ELR (cell line): ENCODE results near the gene IMPA2.

Experiments used
- DNase-seq: peaks from one replicate; pipeline ENCODE4 v3.0.0-alpha.2; 2015; ENCODE audit warnings: low read depth

The IMPA2 gene

DNA sequence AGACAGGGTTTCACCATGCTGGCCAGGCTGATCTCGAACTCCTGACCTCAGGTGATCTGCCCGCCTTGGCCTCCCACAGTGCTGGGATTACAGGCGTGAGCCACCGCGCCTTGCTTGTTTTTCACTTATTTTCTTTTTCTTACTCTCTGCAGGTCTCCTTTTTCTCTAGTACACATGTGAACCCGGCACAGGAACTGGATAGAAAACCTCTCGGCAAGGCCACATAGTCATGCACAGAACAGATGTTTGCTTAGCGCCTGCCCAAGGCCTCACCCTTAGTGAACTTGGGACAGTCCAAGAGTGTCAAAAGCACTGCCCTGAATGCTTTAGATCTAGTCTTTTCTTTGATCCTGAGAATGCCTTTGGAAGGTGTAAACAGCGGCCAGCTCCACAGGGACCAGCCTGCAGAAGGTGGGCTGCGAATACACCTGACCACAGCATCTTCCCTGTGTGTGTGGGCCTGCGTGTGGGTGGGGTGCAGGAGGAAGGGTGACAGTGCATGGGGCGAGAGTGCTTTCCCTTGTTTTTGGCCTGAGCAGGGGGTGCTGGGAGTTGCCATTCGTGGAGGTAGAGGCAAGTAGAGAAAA, 27.0 kb downstream of the IMPA2 start:
- no peak for DNase-seq

DNA sequence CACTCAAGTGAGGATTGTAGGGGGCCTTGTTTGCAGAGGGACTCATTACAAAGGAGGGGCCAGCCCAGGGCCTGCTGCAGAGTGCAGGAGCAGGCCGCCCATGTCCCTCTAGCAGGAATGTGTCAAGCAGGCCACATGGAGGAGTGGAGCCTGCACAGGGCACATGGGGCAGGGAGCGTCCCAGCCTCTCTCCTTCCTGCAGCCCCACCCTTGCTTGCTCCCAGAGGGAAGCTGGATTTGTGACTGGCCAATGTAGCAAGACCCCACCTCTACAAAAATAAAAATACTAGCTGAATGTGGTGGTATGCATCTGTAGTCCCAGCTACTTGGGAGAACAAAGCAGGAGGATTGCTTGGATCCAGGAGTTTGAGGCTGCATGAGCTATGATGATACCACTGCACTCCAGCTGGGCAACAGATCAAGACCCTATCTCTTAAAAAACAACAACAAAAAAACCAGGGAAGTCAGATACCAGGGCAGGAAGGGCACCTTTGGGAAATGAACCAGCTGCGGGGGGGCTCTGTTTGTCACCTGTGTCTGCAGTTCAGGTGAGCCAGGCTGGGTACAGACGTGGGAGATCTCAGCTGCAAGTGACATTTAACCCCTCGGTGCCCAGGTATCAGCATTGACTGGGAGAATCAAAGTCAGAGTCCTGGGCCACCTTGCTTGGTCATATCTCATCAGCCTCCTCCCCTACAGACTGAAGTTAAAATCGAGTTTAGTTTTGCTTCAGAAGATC, 27.7 kb downstream of the IMPA2 start:
- DNase-seq = no peak

- no peak for DNase-seq
These were observed 28.4 kb downstream of the IMPA2 start for GRCh38 chr18:12009581-12010140.

DNA sequence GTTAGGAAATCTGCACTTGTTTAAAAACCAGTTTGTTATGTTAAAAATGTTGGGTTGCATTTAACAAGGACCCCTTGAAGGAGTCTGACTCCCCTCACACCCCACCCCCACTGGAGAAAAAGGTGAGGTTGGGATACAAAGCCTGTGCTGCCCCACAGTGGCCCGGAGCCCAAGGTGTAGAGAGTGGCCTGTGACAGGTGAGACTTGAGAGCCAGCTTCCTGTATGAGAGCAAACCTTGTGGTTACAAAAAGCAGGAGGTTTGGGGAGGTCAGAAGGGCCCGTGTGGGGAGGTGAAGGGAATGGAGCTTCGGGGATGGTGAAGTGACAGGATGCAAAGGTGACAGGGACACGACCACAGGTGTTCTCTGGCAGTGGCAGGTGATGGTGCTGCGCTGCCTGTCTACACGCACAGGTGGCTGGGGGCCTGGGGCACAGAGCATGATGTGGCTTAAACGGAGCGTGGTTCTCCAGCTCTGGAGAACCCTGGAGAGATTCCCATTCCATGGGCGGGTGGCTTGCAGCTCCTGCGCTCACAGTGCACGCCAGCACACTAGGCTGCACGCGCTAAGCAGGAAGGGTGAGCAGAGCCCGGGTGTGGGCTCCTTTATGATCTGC, 29.0 kb downstream of the IMPA2 start:
- no peak for DNase-seq

DNA sequence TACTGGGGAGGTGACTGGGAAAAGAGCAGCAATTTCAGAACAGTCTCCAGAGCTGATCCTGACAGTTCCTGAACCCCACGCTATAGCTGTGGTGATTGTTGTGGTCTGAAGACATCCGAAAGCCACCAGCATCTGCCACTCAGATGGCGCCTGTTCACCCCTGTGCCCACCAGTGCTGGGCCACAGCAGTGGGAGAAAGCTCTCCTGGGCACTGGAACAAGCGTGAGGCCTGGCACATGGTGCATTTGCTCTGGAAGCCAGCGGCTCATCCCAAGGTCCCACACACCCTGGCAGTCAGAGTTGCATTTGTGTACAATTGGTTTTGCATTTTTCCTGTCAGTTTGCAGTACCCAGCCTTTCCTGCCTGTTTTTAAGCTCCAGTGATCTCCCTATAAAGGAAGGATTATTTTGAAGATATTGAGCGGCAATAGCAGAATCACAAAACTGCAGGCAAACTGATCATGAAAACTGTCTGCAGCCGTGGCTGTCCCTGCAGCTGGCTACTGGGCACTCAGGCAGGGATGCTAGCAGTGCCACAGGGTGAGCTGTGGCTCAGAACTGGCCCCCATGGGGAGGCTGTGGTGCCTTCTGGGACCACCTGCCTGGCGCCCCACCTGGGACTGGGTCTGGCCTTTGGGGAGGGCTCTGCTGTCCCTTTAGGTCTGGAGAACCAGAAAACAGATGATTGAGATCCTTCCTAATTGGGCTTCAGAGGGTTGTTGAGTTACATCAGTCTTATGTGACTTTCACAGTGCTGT, 30.1 kb downstream of the IMPA2 start:
- DNase-seq = no peak

DNA sequence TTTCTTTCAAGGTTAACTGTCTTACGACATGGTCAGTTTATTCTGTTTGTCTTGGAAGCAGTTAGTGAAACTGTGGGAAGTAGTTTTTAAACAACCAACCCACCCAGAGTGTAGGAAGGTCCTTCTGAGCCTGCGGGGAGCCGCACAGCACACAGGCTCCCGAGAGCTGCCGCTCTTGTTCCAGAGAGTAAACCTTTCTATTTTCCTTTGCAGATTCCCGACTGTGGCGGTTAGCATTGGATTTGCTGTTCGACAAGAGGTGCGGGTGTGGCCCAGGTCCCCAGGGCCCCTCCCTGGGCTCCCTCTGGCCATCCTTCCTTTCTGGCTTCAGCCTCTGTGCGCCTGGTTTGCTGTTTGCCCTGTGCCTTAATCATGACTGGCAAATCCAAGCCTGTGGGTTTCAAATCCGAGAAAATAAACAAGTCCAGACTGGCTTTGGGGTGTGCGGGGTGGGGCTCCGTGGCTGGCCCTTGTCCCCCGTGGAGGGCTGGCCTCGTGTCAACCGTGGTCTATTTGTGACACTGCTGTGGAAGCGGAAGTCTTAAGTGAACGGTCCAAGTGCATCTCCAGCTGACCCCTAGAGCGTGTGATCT, 30.7 kb downstream of the IMPA2 start:
- no peak for DNase-seq

DNA sequence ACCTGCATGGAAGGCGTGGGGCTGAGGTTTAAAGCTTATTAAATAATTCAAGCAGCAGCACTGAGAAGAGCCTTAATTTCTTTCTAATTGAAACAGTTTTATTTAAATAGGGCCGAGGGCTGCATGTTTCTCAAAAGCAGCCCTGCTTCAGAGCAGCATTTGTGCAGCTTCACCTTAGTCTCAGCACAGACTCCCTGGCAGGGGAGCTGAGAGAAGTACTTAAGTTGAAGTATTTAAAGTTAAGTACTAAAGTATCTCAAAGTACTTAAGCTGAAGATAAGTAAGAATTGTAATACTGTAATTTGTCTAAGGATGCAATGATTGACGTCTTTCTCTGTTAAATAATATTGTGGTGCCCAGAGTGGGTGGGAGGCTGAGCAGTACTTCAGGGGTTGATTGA, 31.4 kb downstream of the IMPA2 start:
- no peak for DNase-seq

- no peak for DNase-seq
These were observed 32.0 kb downstream of the IMPA2 start for GRCh38 chr18:12013186-12013916.

- no peak for DNase-seq
These were observed 32.8 kb downstream of the IMPA2 start for GRCh38 chr18:12014086-12014485.

DNA sequence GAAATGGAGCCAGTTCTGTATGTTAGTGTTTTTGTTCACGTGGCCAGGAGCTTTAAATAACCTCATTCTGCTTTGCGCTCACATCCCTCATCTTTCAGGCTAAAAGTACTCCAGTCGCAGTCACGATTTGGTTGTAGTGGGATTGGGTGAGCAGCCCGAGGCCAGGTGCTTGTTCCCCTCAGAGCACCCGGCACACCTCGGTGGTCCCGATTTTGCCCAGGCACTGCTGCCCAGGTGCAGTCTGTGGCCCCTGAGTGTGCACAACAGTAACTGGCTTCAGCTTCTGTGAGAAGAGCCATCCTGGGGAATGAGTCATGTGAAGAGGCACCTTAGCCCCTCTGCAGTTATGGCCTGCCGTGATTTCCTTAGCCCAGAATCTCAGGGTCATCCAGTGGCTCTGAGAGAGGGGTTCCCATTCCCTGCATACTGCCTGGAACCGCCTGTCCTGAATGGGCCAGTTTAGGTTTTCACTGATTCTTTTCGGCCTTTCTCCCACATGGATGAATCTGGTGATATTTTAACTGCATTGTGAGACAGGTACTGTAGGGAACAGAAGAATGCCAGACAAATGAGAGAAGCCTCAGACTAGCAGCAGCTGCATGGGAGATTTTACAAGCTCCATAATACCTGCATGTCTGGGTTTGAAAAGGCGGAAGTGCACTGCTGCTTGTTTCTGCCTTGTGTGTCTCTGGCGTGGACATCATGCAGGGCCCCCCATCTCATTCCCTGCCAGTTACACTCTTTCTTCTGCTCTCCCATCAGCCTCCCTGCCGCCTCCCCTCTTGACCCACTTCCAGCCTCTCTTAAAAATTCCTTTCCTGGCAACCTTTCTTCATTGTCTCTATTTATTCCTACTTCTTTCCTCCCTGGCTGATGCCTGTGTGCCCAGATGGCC, 33.5 kb downstream of the IMPA2 start:
- DNase-seq = no peak

DNA sequence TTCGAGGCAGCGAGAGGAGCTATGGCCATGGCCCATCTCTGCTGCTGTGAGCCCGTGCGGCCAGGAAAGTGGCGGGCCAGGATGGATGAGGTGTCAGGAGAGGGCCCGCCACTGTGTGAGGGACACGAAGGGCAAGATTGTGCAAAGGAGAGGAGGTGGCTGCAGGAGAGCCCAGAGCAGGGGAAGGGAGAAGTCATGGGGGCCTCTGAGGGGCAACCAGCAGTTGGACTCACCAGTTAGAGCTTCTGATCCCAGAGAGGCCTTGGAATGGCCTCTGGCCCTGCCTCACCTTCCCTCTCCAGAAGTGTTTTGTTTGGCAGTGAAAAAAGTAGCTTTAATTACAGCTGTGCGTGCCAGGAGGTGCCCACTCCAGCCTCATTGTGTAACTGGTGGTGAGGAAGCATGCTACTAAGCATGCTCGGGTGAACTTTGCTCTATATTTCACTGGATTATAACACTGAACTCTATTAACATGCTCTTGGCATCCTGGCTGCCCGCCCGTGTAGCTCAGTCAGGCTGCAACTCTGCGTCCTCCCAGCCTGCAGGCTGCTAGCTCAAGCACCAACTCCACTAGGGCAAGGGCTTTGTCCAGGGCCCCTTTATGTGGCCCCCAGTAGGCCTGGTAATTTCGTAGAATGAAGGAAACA, 34.2 kb downstream of the IMPA2 start:
- DNase-seq = no peak

GRCh38 chr18:12017081-12017480, 35.8 kb downstream of the IMPA2 start:
- DNase-seq = no peak

- DNase-seq = no peak
These were observed 37.6 kb downstream of the IMPA2 start for GRCh38 chr18:12018861-12019260.

DNA sequence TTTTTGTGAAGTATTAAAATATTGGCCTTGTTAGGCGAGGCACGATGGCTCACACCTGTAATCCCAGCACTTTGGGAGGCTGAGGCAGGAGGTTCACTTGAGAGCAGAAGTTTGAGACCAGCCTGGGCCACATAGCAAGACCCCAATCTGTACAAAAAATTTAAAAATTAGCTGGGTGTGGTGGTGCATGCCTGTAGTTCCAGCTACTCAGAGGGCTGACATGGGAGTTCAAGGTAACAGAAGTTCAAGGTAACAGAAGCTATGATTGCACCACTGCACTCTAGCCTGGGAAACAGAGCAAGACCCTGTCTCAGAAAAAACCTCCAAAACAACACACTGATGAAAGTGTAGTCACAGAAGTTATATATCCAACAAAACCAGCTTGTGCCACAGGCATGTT, 39.8 kb downstream of the IMPA2 start:
- DNase-seq = no peak

GRCh38 chr18:12021596-12021995, 40.3 kb downstream of the IMPA2 start:
- DNase-seq = no peak

GRCh38 chr18:12023375-12023774, 42.1 kb downstream of the IMPA2 start:
- DNase-seq = no peak

- no peak for DNase-seq
These were observed 45.3 kb downstream of the IMPA2 start for GRCh38 chr18:12026562-12026961.

GRCh38 chr18:12027046-12027445, 45.7 kb downstream of the IMPA2 start:
- DNase-seq = no peak

- no peak for DNase-seq
These were observed 46.2 kb downstream of the IMPA2 start for GRCh38 chr18:12027480-12027879.
